HEK293 (cell line): ENCODE data around the gene SLC5A10.

ENCODE experiments used
- CTCF ChIA-PET: fragments of 350-600 bp; formaldehyde crosslinking; extraction: SDS; loops from one replicate; lab custom pipeline; 2021; ENCODE audit warnings: antibody characterized with exemption; lab: Yijun Ruan, JAX
- POLR2A ChIA-PET: fragments of 300-600 bp; formaldehyde crosslinking; extraction: SDS; loops from one replicate; lab custom pipeline; 2020; ENCODE audit warnings: antibody characterized with exemption, inconsistent platforms; lab: Yijun Ruan, JAX
- H3K27ac ChIP-seq: fragments of 200-500 bp; sonication (Bioruptor generic); 2 replicates; pipeline ENCODE4 v1.5.1; 2014; ENCODE audit warnings: low read depth, low read length, control low read depth, inconsistent platforms; ENCODE audit errors: extremely low read depth
- H3K36me3 ChIP-seq, 2 experiments: fragments of 200-500 bp in 1 of 2; sonication (Bioruptor generic) in 1 of 2; 1 replicate in 1 of 2; 2 replicates in 1 of 2; pipeline ENCODE4 v1.5.1; 2014 to 2017; ENCODE audit warnings: inconsistent platforms in 2 of 2, low read length in 2 of 2; ENCODE audit not compliant: control insufficient read depth in 2 of 2, insufficient read depth in 1 of 2
- H3K4me1 ChIP-seq: fragments of 200-500 bp; sonication (Bioruptor generic); 2 replicates; pipeline ENCODE4 v1.5.1; 2014; ENCODE audit warnings: mild to moderate bottlenecking, low read length, inconsistent platforms; ENCODE audit not compliant: control insufficient read depth, insufficient read depth
- H3K4me3 ChIP-seq: 2 replicates; pipeline ENCODE4 v1.5.1; 2011; ENCODE audit warnings: low read depth, mild to moderate bottlenecking, control low read depth, low read length, moderate library complexity
- H3K9me3 ChIP-seq: fragments of 200-500 bp; sonication (Bioruptor generic); 2 replicates; pipeline ENCODE4 v1.5.1; 2014; ENCODE audit warnings: low read depth, low read length, inconsistent platforms; ENCODE audit not compliant: control insufficient read depth, insufficient read depth
- GLI4 ChIP-seq: fragments of 450-650 bp; formaldehyde crosslinking; IDR thresholded peaks from 2 replicates; pipeline ENCODE4 v1.5.1; 2016; ENCODE audit warnings: missing biosample characterization, missing genetic modification characterization
- KLF7 ChIP-seq: fragments of 450-650 bp; formaldehyde crosslinking; IDR thresholded peaks from 2 replicates; pipeline ENCODE4 v1.5.1; 2016; ENCODE audit warnings: missing biosample characterization, missing genetic modification characterization, borderline replicate concordance
- PRDM10 ChIP-seq: fragments of 450-650 bp; formaldehyde crosslinking; IDR thresholded peaks from 2 replicates; pipeline ENCODE4 v1.5.1; 2016; ENCODE audit warnings: missing biosample characterization, missing genetic modification characterization
- SP7 ChIP-seq: fragments of 450-650 bp; formaldehyde crosslinking; IDR thresholded peaks from 2 replicates; pipeline ENCODE4 v1.5.1; 2016; ENCODE audit warnings: missing biosample characterization, missing genetic modification characterization
- TCF7L2 ChIP-seq: IDR thresholded peaks from 2 replicates; pipeline ENCODE4 v1.6.1; 2011; ENCODE audit warnings: low read depth, mild to moderate bottlenecking, inconsistent platforms, low read length, moderate library complexity, borderline replicate concordance
- ZBTB1 ChIP-seq: fragments of 450-650 bp; formaldehyde crosslinking; IDR thresholded peaks from 2 replicates; pipeline ENCODE4 v1.5.1; 2016; ENCODE audit warnings: missing biosample characterization, missing genetic modification characterization
- ZBTB7A ChIP-seq: fragments of 450-650 bp; formaldehyde crosslinking; IDR thresholded peaks from 2 replicates; pipeline ENCODE4 v1.5.1; 2016; ENCODE audit warnings: low read depth, missing biosample characterization, missing genetic modification characterization
- ZNF10 ChIP-seq: fragments of 450-650 bp; formaldehyde crosslinking; IDR thresholded peaks from 2 replicates; pipeline ENCODE4 v1.5.1; 2017; ENCODE audit warnings: missing biosample characterization, missing genetic modification characterization
- ZNF132 ChIP-seq: fragments of 450-650 bp; formaldehyde crosslinking; IDR thresholded peaks from 2 replicates; pipeline ENCODE4 v1.5.1; 2017; ENCODE audit warnings: missing biosample characterization, missing genetic modification characterization, borderline replicate concordance
- ZNF184 ChIP-seq: fragments of 450-650 bp; IDR thresholded peaks from 2 replicates; pipeline ENCODE4 v1.5.1; 2018; ENCODE audit warnings: missing biosample characterization, mild to moderate bottlenecking, missing genetic modification characterization
- ZNF37A ChIP-seq: fragments of 450-650 bp; IDR thresholded peaks from 2 replicates; pipeline ENCODE4 v1.5.1; 2018; ENCODE audit warnings: missing biosample characterization, missing genetic modification characterization
- ZNF426 ChIP-seq: fragments of 450-650 bp; formaldehyde crosslinking; IDR thresholded peaks from 2 replicates; pipeline ENCODE4 v1.5.1; 2017; ENCODE audit warnings: missing biosample characterization, missing genetic modification characterization, mild to moderate bottlenecking, inconsistent platforms, moderate library complexity
- ZNF449 ChIP-seq: fragments of 450-650 bp; formaldehyde crosslinking; IDR thresholded peaks from 2 replicates; pipeline ENCODE4 v1.5.1; 2017; ENCODE audit warnings: missing biosample characterization, mild to moderate bottlenecking, missing genetic modification characterization, moderate library complexity
- ZNF544 ChIP-seq: fragments of 450-650 bp; formaldehyde crosslinking; IDR thresholded peaks from 2 replicates; pipeline ENCODE4 v1.5.0; 2017; ENCODE audit warnings: missing biosample characterization, missing genetic modification characterization
- ZNF560 ChIP-seq: fragments of 450-650 bp; formaldehyde crosslinking; IDR thresholded peaks from 2 replicates; pipeline ENCODE4 v1.5.1; 2017; ENCODE audit warnings: missing biosample characterization, missing genetic modification characterization, borderline replicate concordance
- ZNF610 ChIP-seq: fragments of 450-650 bp; formaldehyde crosslinking; IDR thresholded peaks from 2 replicates; pipeline ENCODE4 v1.5.1; 2016; ENCODE audit warnings: missing biosample characterization, missing genetic modification characterization, borderline replicate concordance
- ZNF623 ChIP-seq: fragments of 450-650 bp; formaldehyde crosslinking; IDR thresholded peaks from 2 replicates; pipeline ENCODE4 v1.5.1; 2016; ENCODE audit warnings: missing biosample characterization, missing genetic modification characterization
- ZNF624 ChIP-seq: fragments of 450-650 bp; formaldehyde crosslinking; IDR thresholded peaks from 2 replicates; pipeline ENCODE4 v1.5.1; 2017; ENCODE audit warnings: missing biosample characterization, missing genetic modification characterization
- ZNF626 ChIP-seq: fragments of 450-650 bp; sonication (Bioruptor Pico); formaldehyde crosslinking; IDR thresholded peaks from 2 replicates; pipeline ENCODE4 v1.5.1; 2018; ENCODE audit warnings: missing biosample characterization, missing genetic modification characterization, inconsistent platforms
- ZNF660 ChIP-seq: fragments of 450-650 bp; IDR thresholded peaks from 2 replicates; pipeline ENCODE4 v1.5.1; 2018; ENCODE audit warnings: missing biosample characterization, mild to moderate bottlenecking, missing genetic modification characterization
- ZNF677 ChIP-seq: fragments of 450-650 bp; IDR thresholded peaks from 2 replicates; pipeline ENCODE4 v1.5.0; 2018; ENCODE audit warnings: missing biosample characterization, mild to moderate bottlenecking, missing genetic modification characterization, moderate library complexity
- ZNF785 ChIP-seq: fragments of 450-650 bp; formaldehyde crosslinking; IDR thresholded peaks from 2 replicates; pipeline ENCODE4 v1.5.1; 2016; ENCODE audit warnings: missing biosample characterization, missing genetic modification characterization
- ZSCAN30 ChIP-seq: fragments of 450-650 bp; IDR thresholded peaks from 2 replicates; pipeline ENCODE4 v1.5.1; 2018; ENCODE audit warnings: missing biosample characterization, mild to moderate bottlenecking, missing genetic modification characterization, moderate library complexity
- TF ChIP-seq, protein P1 (sequence below): fragments of 450-650 bp; formaldehyde crosslinking; IDR thresholded peaks from 2 replicates; pipeline ENCODE4 v1.5.1; 2016; ENCODE audit warnings: missing biosample characterization, missing genetic modification characterization

The SLC5A10 gene

DNA sequence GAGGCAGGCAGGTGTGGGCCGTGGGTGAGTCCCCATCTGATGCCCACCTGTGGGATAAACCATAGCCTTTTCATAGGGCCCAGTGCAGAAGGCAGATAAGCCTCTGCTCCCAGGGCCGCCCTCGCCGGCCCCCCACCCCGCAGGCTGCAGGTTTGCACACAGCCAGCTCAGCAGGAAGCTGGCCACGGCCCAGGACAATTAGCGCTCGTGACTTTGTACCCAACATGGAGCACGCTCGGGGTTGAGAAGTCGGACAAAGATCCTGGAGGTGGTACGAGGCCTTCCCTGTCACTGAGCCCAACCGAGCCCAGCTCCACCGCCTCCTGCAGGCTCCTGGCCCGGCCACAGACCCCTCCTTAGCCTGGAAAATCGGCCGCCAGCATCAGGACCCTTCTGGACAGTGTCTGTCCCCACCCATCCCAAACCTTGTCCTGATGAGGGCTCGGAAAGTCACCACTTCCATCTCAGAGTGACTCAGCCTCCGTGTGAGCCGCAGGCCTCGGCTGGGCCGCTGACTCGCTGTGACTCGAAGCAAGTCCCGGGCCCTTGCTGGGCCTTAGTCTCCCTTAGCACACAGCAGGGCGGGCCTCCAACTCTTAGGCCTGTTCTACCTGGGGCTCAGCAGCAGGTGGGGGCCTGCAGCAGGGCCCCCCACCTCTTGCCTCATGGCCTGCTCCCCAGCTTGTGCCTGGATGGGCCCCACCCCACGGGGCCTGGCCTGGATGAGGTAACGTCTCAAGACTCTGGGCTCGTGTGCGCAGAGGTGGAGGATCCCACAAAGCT, 29.9 kb downstream of the SLC5A10 start (continued):
- TF ChIP-seq ZNF610 (tag by site-specific recombination) (no peak), GLI4 (tag by site-specific recombination) (no peak), ZNF624 (no peak), ZNF544 (no peak)
- TF ChIP-seq, all 188 proteins: peak for 44

DNA sequence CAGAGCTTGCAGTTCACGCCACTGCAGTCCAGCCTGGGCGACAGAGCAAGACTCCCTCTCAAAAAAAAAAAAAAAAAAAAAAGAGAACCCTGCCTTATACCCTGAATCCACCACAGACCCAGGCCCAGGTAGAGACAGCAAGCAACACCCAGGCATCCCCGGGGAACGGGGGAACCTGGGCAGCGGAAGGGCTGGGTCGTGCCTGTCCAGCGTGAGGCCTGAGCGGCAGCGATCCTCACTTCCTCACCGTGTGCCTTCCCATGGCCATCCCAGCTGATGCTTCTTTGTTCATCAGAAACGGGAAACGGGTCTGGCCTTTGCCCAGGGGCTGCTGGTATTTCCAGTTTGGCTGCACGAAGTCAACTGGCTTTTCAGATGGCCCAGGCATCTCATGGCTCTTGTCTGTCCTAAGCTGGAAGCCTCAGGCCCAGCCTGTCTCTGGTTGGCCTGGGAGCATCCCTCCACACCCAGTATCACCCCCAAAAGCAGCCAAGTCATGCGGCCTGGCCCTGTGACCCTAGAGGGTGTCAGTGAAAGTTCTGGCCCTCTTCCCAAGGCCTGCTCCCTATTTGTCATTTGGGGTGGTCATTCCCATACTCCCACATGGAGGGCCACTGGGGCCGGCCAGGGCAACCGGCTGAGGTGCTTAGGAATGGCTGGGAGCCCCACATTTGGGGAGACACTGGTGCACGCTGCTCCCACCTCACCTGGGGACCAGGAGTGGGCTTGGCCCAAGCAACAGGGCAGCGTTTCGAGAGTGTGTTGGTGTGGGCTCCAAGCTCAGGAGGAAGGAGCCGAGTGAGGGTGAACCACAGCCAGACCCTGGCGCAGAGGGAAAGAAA, 32.5 kb downstream of the SLC5A10 start:
- no peak for TF ChIP-seq ZNF10 (tag by site-specific recombination)
- TF ChIP-seq ZNF626 (tag by site-specific recombination), result no peak
- TF ChIP-seq ZNF184 (tag by site-specific recombination), result no peak
- TF ChIP-seq ZBTB1 (tag by site-specific recombination), result no peak
- no peak for TF ChIP-seq ZNF660 (tag by site-specific recombination)
- no peak for TF ChIP-seq ZNF623 (tag by site-specific recombination)
- POLR2A ChIA-PET, result interaction anchor here (1.7 kb wide), 1 partner anchor 13 kb away, joined by 5 read pairs; no protein-coding TSS in a partner anchor
- Histone ChIP-seq H3K4me1 (peaks cover 11% of the 10 kb centered on the region), H3K36me3 (peaks cover 0 to 55% of the 10 kb centered on the region in 2 experiments; a peak in 1 of 3 replicates), H3K9me3 (no peaks in the 10 kb centered on the region), H3K4me3 (no peak overlapping the region), H3K27ac (no peak overlapping the region)
- CTCF ChIA-PET, result interaction anchor here (0.6 to 0.7 kb wide), 2 partner anchors 23 to 668 kb away, joined by 3 read pairs; no protein-coding TSS in a partner anchor

- no peaks in the 10 kb centered on the region for H3K9me3 ChIP-seq
- POLR2A ChIA-PET, result interaction anchor here (0.6 to 1.7 kb wide), 2 partner anchors 12 to 1024 kb away, joined by 3 to 5 read pairs; no protein-coding TSS in a partner anchor
- H3K4me3 ChIP-seq, result no peak overlapping the region
- peaks cover 11% of the 10 kb centered on the region for H3K4me1 ChIP-seq
- CTCF ChIA-PET, result interaction anchor here (0.6 to 0.7 kb wide), 2 partner anchors 24 to 669 kb away, joined by 3 read pairs; no protein-coding TSS in a partner anchor
- peaks cover 0 to 54% of the 10 kb centered on the region in 2 experiments; a peak in 1 of 3 replicates for H3K36me3 ChIP-seq
- H3K27ac ChIP-seq, result no peak overlapping the region
- TF ChIP-seq, protein P1, sequence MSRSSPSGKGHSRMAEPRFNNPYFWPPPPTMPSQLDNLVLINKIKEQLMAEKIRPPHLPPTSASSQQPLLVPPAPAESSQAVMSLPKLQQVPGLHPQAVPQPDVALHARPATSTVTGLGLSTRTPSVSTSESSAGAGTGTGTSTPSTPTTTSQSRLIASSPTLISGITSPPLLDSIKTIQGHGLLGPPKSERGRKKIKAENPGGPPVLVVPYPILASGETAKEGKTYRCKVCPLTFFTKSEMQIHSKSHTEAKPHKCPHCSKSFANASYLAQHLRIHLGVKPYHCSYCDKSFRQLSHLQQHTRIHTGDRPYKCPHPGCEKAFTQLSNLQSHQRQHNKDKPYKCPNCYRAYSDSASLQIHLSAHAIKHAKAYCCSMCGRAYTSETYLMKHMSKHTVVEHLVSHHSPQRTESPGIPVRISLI, result no peak
- TF ChIP-seq SP7 (no peak), ZSCAN30 (tag by site-specific recombination) (no peak), ZNF426 (tag by site-specific recombination) (no peak), ZNF677 (tag by site-specific recombination) (no peak), ZNF785 (no peak), PRDM10 (tag by site-specific recombination) (no peak), TCF7L2 (no peak), ZNF132 (tag by site-specific recombination) (no peak), KLF7 (no peak), ZNF560 (tag by site-specific recombination) (no peak), ZNF449 (tag by site-specific recombination) (no peak), ZBTB7A (tag by site-specific recombination) (no peak), ZNF37A (tag by site-specific recombination) (no peak)
These were observed 33.5 kb downstream of the SLC5A10 start for GRCh38 chr17:18985475-18985874.
